OCI-LY3 (cell line): ENCODE data around the gene SCGB1C2.
"Not testable (repeated sequence)": the region's sequence is repeated elsewhere in the genome, so short reads cannot be mapped to it uniquely, and the experiment has no call there.

Experiments used
- H2AFZ ChIP-seq: fragments of 200-600, 300-600 bp; shearing (Covaris generic); 2 replicates; pipeline ENCODE4 v1.6.0; 2014; ENCODE audit warnings: antibody characterized with exemption, low read depth, low read length
- H3K27ac ChIP-seq: fragments of 200-600, 300-600 bp; sonication (generic); 2 replicates; pipeline ENCODE4 v1.5.1; 2014; ENCODE audit warnings: mild to moderate bottlenecking, low read length, moderate library complexity, mixed read lengths
- H3K27me3 ChIP-seq: fragments of 200-600, 300-600 bp; sonication (generic); 2 replicates; pipeline ENCODE4 v1.6.1; 2014; ENCODE audit warnings: low read depth, low read length, mixed read lengths
- H3K36me3 ChIP-seq: fragments of 200-600, 300-600 bp; sonication (generic); replicated peaks from 2 replicates; pipeline ENCODE3; 2014; ENCODE audit warnings: low read depth, low read length, mixed read lengths
- H3K4me1 ChIP-seq: fragments of 300-600, 200-600 bp; sonication (generic); 2 replicates; pipeline ENCODE4 v1.6.1; 2014; ENCODE audit warnings: low read length, mixed read lengths
- H3K4me2 ChIP-seq: fragments of 200-600, 300-600 bp; sonication (generic); 2 replicates; pipeline ENCODE4 v1.6.1; 2014; ENCODE audit warnings: low read length, mixed read lengths
- H3K4me3 ChIP-seq: fragments of 300-600, 200-600 bp; sonication (generic); 2 replicates; pipeline ENCODE4 v1.5.1; 2014; ENCODE audit warnings: antibody characterized with exemption, mild to moderate bottlenecking, low read length, moderate library complexity
- H3K79me2 ChIP-seq: fragments of 300-600, 200-600 bp; shearing (Covaris generic); 2 replicates; pipeline ENCODE4 v1.6.1; 2014; ENCODE audit warnings: mild to moderate bottlenecking, low read length, mixed read lengths
- H3K9ac ChIP-seq: fragments of 300-600, 200-600 bp; shearing (Covaris generic); 2 replicates; pipeline ENCODE4 v1.6.0; 2014; ENCODE audit warnings: mild to moderate bottlenecking, low read length, moderate library complexity
- H3K9me3 ChIP-seq: fragments of 200-600, 300-600 bp; shearing (Covaris generic); 2 replicates; pipeline ENCODE4 v1.6.1; 2014; ENCODE audit warnings: low read length, mixed read lengths; ENCODE audit not compliant: insufficient read depth
- H4K20me1 ChIP-seq: fragments of 200-600, 300-600 bp; sonication (generic); 2 replicates; pipeline ENCODE4 v1.6.1; 2016; ENCODE audit warnings: low read length, mixed read lengths; ENCODE audit not compliant: insufficient read depth
- TF ChIP-seq, protein P1 (sequence below): fragments of 200-600, 300-600 bp; sonication (generic); IDR thresholded peaks from 2 replicates; pipeline ENCODE4 v1.5.1; 2014; ENCODE audit warnings: antibody characterized with exemption, low read length, low read depth

The SCGB1C2 gene

DNA sequence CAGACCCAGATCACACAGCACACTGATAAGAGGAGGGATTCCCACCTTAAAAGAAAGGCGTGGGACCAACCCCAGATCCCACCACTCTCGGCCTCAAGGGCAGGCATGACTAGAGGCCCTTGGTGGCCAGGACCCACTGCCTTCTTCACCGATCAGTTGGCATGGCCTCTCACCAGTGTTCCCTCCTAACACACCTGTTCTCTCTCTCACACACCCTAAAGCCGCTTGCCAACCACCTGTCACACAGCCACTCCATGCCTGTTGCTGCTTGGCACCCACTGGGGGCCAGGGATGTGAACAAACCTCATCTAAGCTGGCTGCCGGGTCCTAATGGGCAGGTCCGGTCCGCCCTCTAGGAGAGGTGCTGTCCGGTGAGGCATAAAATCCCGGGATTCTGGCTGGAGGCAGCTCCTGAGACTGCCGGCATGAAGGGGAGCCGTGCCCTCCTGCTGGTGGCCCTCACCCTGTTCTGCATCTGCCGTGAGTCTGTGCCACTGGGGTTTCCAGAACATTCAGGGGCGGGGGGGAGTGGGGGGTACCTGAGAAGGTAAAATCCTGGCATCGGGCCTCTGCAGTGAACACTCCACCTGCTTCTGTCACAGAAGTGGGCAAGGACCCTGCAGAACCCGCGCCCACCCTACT, at the start of gene SCGB1C2:
Gene SCGB1C2, plus strand, starts transcription at position 404 of the 642 bp plus-strand sequence. Its CDS starts 22 bp downstream, at position 426.
- H3K9me3 ChIP-seq, H3K4me3 ChIP-seq, H3K9ac ChIP-seq, H4K20me1 ChIP-seq, H2AFZ ChIP-seq, H3K4me1 ChIP-seq, H3K79me2 ChIP-seq, H3K27me3 ChIP-seq, H3K4me2 ChIP-seq, H3K27ac ChIP-seq, H3K36me3 ChIP-seq: not testable (repeated sequence)

- not testable (repeated sequence) for H3K9me3 ChIP-seq, H3K27ac ChIP-seq, H3K36me3 ChIP-seq, H4K20me1 ChIP-seq, H3K4me3 ChIP-seq, H3K4me1 ChIP-seq, H2AFZ ChIP-seq, H3K4me2 ChIP-seq, H3K27me3 ChIP-seq, H3K9ac ChIP-seq, H3K79me2 ChIP-seq
Observed at GRCh38 chr17:113111-113510, 24.3 kb upstream of the SCGB1C2 start.

GRCh38 chr17:118339-118917, 18.9 kb upstream of the SCGB1C2 start:
- H3K9ac ChIP-seq, H3K9me3 ChIP-seq, H3K4me3 ChIP-seq, H3K27me3 ChIP-seq, H4K20me1 ChIP-seq, H3K4me1 ChIP-seq, H3K79me2 ChIP-seq, H3K27ac ChIP-seq, H2AFZ ChIP-seq, H3K4me2 ChIP-seq, H3K36me3 ChIP-seq: not testable (repeated sequence)
- TF ChIP-seq, protein P1, sequence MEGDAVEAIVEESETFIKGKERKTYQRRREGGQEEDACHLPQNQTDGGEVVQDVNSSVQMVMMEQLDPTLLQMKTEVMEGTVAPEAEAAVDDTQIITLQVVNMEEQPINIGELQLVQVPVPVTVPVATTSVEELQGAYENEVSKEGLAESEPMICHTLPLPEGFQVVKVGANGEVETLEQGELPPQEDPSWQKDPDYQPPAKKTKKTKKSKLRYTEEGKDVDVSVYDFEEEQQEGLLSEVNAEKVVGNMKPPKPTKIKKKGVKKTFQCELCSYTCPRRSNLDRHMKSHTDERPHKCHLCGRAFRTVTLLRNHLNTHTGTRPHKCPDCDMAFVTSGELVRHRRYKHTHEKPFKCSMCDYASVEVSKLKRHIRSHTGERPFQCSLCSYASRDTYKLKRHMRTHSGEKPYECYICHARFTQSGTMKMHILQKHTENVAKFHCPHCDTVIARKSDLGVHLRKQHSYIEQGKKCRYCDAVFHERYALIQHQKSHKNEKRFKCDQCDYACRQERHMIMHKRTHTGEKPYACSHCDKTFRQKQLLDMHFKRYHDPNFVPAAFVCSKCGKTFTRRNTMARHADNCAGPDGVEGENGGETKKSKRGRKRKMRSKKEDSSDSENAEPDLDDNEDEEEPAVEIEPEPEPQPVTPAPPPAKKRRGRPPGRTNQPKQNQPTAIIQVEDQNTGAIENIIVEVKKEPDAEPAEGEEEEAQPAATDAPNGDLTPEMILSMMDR: peak; percentile 36

DNA sequence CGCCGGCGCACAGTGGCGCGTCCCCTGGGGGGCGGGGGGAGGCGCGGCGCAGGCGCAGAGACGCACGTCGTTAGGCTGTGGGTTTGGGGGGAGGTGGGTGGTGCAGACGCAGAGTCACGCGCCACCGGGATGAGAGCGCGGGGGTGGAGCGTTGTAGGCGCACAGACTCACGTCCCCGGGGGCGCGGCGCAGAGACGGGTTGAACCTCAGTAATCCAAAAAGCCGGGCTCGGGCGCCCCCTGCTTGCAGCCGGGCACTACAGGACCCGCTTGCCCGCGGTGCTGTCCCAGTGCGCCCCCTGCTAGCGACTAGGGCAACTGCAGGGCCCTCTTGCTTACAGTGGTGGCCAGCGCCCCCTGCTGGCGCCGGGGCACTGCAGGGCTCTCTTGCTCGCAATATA, 3.4 kb upstream of the SCGB1C2 start:
- not testable (repeated sequence) for H3K4me3 ChIP-seq, H4K20me1 ChIP-seq, H2AFZ ChIP-seq, H3K79me2 ChIP-seq, H3K4me2 ChIP-seq, H3K4me1 ChIP-seq, H3K27me3 ChIP-seq, H3K36me3 ChIP-seq, H3K27ac ChIP-seq, H3K9ac ChIP-seq, H3K9me3 ChIP-seq

GRCh38 chr17:134332-134785, 3.0 kb upstream of the SCGB1C2 start:
- H3K36me3 ChIP-seq, H4K20me1 ChIP-seq, H3K79me2 ChIP-seq, H2AFZ ChIP-seq, H3K9ac ChIP-seq, H3K27me3 ChIP-seq, H3K4me2 ChIP-seq, H3K27ac ChIP-seq, H3K9me3 ChIP-seq, H3K4me3 ChIP-seq, H3K4me1 ChIP-seq: not testable (repeated sequence)
- TF ChIP-seq, protein P1: peak; percentile 32

- H3K4me1 ChIP-seq, H3K79me2 ChIP-seq, H3K4me2 ChIP-seq, H3K9me3 ChIP-seq, H2AFZ ChIP-seq, H3K36me3 ChIP-seq, H3K4me3 ChIP-seq, H3K9ac ChIP-seq, H3K27ac ChIP-seq, H4K20me1 ChIP-seq, H3K27me3 ChIP-seq: not testable (repeated sequence)
Observed at GRCh38 chr17:135022-135421, 2.3 kb upstream of the SCGB1C2 start.

DNA sequence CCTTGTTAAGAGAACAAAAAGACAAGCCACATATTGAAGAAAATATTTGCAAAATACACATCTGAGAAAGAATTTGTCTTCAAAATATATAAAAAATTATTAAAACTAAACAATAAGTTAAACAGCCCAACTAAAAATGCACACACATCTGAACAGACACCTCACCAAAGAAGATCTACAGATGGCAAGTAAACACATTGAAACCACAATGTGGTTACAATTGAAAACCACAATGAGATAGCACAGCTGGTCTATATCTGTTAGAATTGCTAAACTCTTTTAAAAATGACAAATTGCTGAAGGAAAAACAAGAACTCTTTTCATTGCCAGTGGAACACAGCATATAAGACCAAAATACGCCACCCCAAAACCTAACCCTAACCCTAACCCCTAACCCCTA, 1.5 kb upstream of the SCGB1C2 start:
- H3K27me3 ChIP-seq, H4K20me1 ChIP-seq, H3K36me3 ChIP-seq, H2AFZ ChIP-seq, H3K79me2 ChIP-seq, H3K9me3 ChIP-seq, H3K4me1 ChIP-seq, H3K4me2 ChIP-seq, H3K27ac ChIP-seq, H3K9ac ChIP-seq, H3K4me3 ChIP-seq: not testable (repeated sequence)
